NCI-H1436 (cell line): ENCODE data around the gene FAM32A.

ENCODE experiments used
- DNase-seq: peaks from one replicate; lab custom pipeline; 2025; lab: John Stamatoyannopoulos, UW

Gene FAM32A

DNA sequence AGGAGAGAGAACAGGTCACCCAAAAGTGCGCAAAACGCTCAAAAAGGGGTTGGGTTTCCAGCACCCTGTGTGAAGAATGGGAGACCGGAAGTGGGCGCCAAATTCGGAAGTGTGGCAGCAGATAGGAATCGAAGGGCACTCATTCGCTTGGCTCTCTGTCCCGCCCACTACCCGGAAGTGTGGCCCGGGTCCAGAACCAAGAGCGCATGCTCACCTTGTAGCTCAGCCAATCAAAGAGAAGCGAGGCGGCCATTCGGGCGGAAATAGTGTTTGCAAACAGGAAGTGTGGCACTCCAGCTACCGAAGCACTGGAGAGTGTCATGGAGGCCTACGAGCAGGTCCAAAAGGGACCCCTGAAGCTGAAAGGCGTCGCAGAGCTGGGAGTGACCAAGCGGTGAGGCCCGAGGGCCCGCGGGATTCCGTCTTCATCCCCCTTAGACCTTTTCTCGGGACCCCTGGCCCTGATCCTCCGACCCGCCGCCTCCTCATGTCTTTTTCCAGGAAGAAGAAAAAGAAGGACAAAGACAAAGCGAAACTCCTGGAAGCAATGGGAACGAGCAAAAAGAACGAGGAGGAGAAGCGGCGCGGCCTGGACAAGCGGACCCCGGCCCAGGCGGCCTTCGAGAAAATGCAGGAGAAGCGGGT, at the start of gene FAM32A:
TSS of gene FAM32A (plus strand) at position 288 of the 645 bp plus-strand sequence. CDS start at position 321, 33 bp downstream.
- peak; percentile 95 for DNase-seq

DNA sequence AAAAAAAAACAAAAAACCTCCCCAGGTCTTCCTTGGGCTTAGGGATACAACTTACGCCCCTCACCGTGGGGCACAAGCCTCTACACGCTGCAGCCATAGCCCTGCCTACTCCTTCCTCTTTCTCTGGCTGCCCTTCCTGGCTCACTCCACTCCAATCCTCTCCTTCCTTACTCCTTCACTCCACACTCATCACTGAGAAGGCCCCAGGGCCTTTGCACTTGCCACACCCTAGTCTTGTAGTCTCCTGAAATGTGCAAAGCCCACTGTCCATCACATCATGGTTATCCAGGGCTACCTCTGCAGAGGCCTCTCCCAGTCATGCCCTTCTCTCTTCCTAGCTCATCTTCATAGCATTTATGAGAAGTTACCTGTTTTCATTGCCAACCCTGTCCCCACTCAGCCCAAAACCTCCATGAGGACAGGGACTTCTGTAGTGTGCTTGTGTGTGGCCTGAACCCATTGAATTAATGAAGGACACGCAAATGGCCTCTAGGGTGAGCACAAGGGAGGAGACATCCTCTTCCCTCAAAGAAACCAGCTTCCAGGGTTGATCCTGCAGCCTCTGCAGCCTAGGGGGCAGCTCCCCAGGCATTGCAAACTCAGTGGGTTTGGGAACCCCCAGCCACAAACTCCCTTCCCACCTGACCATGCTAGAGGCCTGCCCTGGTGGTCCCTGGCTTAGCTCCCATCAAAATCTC, 49.6 kb upstream of the FAM32A start:
- no peak for DNase-seq

DNA sequence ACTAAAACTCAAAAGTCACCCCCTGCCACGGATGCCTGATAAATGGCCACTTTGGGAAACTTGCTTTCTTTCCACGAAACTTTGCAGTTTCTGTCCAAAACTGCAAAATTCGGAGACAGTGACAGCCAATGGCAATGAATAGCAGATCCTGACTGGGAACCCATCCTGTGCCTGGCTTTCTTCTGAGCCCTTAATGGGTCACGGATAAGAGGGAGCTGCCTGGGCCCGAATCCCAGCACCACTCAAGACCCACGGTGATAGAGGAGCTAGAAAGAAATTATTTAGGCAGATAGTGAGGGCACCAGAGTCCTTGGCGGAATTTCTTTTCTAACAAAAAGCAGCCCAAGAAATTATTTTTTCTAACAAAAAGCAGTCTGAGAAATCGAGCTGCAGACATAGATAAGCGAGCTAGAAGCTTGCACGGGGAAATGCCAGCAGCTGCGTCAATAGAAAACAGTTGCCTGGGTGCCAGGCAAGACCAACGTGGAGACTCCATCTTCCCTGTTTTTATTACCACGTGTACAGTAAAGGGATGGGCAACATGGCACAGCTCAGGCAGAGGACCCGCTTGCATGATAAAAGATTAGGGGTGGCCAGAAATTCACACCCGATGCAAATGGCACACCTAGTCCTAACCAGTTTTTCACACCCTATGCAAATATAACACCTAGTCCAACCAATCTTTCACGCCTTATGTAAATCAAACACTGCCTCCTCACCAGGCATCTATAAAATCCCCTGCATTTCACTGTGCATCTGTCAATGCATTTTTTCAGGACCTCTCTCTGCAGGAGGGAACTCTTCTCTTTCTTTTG, 48.8 kb upstream of the FAM32A start:
- no peak for DNase-seq

DNA sequence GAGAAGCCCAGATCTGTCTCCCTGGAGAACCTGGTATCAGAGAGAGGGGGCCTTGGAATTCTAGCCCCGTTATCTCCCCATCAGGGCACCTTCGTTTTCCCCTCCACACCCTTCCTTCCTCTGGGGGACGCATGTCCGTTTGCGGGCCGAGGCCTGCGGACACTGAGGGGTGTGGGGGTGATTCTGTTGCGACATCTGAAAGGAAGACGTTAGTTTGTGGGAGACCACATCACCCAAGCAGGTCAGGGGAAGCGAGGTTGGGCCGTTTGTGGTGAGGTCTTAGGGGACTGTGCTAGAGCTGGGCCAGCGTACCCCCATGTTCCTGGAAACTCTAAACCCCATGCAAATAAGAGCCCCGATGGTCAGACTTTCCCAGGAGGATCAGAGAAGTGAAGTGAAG, 45.5 kb upstream of the FAM32A start:
- no peak for DNase-seq

DNA sequence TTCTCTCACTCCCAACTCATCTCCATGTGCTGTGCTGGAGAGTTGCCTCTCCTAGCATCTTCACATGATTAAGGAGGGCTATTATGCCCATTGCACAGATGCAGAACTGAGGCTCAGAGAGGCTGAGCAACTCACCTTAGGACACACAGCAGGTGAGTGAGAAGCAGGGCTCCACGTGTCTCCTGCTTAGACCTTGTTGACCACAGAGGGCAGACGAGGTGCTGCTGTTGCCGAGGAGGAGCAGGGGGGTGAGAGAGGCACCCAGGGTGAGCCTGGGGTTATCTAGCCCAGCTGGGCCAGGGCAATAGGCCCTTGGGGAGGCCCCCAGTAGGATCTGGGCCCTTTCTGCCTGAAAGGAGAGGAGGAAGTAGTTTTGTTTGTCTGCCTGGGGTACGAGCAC, 44.2 kb upstream of the FAM32A start:
- DNase-seq = no peak

DNA sequence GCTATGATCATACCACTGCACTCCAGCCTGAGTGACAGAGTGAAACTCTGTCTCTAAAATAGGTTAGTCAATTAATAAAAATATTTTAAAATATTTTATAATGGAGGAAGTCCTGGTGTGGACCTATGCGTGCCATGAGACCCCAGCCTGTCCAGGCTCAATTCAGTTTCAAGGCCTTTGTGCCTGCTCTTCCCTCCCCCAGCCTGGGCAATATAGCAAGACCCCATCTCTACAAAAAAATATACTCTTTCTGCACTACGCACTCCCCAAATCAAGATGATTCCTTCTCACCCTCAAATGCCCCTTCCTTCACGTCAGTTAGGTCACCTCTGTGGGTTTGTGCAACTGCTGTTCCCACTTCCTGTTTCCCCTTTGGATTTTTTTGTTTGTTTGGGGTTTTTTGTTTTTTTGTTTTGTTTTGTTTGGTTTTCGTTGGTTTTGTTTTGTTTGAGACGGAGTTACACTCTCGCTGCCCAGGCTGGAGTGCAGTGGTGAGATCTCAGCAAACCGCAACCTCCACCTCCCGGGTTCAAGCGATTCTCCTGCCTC, 43.1 kb upstream of the FAM32A start:
- no peak for DNase-seq

DNA sequence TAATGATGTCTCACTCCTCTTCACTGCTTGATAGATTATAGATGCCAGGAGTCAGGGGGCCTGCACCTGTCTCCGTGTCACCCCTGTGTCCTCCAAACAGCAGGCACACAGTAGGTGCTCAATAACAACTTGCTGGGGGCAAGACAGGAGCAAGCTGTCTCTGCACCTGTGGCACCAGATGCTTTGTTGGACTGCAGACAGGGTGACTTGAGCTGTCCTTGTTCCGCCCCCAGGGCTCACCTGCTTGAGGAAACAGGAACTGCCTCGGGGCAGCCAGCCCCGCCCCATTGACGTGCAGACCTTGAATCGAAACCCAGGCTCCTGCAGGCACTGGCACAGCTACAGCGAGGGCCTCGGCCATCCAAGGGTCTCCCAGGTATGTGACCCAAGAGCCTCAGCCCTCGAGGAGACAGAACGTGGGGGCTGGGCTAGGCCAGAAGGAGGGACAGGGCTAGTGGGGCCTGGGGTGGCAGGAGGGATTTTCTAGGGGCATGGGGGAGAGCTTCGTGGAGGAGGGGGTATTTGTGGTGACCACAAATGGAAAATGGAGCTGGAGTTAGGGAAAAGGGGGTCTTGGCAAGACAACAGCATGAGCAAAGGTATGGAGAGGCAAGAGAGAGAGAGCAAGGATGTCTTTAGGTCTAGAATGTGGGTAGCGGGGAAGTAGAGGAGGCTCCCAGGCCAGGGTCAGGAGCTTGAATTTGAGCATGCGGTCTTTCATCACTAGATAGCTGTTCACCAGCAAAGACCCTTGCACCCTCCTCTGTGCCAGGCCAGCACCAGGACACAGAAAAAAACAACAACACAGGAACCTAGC, 41.6 kb upstream of the FAM32A start, which contains the start of gene HSH2D:
TSS of gene HSH2D (plus strand) at position 287 of the 817 bp plus-strand sequence. CDS start 5,066 bp downstream, outside the sequence.
- DNase-seq = peak; percentile 77

DNA sequence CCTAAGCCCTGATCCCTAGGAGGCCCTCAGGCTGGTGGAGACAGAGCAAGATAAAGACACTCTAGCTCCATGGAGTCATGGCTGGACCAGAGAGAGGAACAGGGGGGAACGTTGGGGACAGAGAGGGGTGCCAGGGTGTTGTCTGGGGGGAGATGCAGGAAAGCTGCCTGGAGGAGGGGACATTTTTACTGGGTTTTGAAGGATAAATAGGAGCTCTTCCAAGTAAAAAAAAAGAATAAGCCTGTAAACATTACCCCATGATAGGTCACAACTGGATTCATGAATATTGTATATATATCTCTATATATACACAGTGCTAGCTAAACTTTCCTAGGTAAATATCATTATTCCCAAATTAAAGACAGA, 41.0 kb upstream of the FAM32A start:
- no peak for DNase-seq

DNA sequence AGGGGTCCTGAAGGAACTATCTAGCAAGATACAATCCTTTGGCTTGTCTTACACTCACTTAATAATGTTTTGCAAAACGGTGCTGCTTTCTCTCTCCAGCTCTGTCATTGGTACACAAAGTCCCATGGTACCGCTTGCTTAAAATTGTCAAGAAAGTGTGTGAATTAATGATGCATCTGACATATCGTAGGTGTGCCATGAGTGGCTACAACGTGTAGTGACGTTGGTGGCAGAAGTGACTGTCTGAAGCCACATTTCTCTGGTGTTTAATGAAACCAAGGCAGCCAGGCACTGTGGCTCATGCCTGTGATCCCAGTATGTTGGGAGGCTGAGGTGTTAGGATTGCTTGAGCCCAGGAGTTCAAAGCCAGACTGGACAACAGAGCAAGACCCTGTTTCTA, 39.1 kb upstream of the FAM32A start:
- no peak for DNase-seq

DNA sequence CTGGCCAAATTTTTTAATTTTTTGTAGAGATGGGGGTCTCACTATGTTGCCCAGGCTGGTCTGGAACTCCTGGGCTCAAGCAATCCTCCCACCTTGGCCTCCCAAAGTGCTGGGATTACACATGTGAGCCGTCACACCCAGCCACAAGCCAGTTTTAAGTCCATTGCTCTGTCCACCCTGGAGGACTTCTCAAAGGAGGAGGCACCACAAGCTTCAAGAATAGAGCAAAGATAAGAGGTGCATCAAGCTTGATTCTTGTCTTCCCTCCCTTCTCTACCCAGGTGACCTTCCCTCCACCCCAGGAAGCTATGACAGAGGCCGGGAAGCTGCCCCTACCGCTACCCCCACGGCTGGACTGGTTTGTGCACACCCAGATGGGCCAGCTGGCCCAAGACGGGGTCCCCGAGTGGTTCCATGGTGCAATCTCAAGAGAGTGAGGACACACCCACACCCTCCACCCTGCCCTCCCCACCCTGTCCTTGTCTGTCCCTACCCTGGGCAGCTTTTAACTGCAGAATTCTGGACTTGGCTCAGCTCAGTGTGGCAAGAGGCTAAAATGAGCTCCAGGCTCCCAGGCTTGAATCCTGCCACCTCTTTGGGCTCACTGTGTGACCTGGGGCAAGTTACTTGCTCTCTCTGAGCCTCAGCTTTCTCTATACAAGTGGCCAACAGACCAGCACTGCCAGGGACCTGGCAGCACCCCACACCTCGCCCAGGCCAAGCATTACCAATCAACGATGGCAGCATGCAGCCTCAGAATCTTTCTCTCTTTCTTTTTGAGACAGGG, 36.6 kb upstream of the FAM32A start:
- DNase-seq = no peak

DNA sequence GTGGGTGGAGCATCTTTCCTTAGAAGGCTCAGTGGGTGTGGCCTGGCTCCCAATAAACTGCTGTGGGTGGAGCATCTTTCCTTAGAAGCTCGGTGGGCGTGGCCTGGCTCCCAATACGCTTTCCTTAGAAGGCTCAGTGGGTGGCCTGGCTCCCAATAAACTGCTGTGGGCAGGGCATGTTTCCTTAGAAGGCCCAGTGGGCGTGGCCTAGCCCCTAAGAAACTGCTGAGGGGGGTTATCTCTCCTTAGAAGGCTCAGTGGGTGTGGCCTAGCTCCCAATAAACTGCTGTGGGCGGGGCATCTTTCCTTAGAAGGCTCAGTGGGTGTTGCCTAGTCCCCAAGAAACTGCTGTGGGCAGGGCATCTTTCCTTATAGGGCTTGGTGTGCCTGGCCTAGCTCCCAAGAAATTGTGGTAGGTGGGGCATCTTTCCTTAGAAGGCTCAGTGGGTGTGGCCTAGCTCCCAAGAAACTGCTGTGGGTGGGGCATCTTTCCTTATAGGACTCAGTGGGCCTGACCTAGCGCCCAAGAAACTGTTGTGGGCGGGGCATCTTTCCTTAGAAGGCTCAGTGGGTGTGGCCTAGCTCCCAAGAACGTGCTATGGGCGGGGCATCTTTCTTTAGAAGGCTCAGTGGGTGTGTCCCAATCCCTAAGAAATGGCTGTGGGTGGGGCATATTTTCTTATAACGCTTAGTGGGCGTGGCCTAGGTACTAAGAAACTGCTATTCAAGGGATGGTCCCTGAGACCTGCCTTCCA, 31.5 kb upstream of the FAM32A start:
- DNase-seq = no peak

DNA sequence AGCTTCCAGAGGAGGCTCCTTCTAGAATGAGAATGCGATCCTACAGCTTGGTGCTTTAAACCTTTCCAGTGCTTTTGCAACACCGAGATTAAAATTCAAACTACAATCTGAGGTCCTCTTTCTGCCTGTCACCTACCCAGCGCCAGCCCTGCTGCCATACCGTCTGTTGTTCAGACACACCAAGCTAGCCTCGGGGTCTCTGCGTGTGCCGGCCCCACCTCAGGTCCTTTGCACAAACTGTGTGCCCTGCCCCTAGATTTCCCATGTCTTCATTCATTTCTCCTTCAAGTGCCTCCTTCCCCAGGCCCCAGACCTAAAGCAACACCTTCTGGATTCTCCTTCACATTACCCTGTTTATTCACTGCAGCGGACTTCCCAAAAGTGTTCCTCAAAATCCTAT, 30.7 kb upstream of the FAM32A start:
- no peak for DNase-seq

DNA sequence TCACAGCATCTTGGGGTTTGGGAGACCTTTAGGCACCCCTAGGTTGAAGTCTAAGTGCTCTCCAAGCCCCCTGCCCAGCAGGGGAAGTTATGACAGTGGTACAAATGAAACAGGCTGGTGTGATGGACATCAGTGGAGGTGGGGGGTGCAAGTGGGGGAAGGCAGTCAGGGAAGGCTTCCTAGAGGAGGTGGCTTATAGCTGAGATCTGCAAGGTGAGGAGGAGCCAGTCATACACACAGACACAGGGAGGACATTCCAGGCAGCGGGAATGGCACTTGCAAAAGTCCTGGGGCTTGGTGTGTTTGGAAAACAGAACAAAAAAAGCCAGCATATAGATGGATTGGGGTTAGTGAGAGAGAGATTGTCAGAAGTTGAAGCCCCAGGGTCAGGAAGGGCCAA, 30.1 kb upstream of the FAM32A start:
- no peak for DNase-seq

DNA sequence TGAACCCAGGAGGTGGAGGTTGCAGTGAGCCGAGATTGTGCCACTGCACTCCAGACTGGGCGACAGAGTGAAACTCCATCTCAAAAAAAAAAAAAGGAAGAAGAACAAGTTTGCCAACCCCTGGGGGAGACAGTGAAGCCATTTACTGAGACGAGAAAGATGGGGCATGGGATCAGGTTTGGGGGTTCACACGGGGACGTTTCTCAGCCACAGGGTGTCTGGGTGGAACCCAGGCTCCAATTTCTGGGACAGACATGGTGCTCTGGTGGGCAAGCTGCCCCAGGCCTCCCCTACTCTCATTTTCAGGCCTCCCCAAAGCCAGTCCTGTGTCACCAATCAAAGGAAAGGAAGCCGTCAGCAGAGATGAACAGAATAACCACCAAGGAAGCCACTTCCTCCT, 28.3 kb upstream of the FAM32A start:
- DNase-seq = no peak

DNA sequence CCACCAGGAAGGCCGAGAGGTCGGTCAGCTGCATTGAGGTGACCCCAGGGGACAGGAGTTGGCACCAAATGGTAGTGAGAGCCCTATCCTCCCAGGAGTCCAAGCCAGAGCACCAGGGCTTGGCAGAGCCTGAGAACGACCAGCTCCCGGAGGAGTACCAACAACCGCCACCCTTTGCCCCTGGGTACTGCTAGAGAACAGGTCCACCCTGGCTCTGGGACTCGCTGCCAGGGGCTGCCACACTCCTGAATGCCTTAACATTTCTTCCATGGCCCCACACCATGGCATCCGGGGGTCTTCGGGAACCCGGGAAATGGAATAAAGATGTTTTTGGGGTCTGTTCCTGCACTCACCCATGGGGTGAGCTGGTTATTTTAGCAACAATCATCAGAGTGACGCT, 27.6 kb upstream of the FAM32A start:
- no peak for DNase-seq

DNA sequence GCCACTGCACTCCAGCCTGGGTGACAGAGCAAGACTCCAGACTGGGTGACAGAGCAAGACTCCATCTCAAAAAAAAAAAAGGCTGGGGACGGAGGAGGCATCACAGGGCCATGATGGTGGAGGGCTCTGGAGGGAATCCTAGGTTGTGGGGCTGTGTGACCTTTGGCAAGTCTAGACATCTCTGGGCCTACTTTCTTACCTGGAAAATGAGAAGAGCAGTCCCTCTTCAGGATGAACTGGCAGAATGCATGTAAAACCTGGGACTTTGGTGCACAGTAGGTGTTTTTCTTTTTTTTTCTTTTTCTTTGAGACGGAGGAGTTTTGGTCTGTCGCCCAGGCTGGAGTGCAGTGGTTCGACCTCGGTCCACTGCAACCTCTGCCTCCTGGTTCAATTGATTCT, 25.6 kb upstream of the FAM32A start:
- no peak for DNase-seq

DNA sequence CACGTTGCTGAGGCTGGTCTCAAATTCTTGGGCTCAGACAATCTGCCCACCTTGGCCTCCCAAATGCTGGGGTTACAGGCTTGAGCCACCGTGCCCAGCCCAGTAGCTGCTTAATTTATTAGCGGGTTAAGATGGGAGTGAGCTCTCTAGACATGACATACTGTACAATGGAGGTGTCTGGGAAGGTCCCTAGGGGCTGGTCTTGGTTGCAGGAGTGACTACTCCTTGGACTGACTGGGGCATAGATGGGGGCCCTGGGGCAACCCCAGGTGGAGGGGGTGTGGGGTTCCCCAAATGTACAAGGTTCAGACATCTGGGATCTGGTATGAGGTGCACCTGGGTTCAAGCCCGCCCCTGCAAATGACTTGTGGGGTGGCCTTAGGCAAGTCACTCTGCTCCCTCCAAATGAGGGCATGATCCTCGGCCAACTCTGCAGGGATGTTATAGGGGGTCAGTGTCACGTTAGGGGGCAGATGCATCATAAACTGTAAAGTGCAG, 24.7 kb upstream of the FAM32A start:
- no peak for DNase-seq

DNA sequence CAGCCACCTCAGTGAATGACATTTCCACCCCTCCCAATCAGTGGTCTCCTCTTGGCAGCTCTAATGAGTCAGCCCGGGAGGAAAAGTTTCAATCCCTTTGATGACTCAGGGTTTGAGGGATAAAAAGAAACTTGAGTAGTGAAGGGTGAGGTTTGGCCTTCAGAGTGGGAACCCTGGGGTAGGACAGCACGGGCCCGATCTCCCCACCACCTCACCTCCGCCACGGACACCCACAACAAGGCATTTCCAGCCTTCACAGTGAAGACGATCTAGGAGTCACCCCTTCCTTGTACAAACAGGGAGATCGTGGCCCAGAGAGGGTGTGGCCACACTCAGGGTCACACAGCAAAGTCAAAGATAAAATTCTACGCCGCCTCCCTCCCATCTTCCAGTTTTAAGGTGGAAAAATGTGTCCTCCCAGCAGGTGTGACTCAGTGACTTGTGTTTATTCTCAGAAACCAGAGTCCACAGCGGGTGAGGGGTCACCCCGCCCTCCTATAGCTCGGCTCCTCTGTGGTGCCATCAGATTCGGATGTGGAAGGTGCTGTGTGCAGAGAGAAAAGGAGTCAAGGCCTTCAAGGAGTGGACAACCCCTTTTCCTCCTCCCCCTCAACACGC, 24.2 kb upstream of the FAM32A start:
- no peak for DNase-seq

DNA sequence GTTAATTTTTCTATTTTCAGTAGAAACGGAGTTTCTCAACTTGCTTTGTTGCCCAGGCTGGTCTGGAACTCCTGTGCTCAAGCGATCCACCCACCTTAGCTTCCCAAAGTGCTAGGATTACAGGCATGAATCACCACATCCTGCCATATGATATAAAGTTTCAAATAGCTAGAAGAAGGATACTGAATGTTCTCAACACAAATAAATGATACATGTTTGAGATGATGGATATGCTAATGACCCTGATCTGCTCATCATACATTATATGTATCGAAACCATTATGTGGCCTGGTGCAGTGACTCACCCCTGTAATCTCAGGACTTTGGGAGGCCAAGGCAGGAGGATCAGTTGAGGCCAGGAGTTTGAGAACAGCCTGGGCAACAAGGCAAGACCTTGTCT, 23.4 kb upstream of the FAM32A start:
- no peak for DNase-seq
